HCT116 (cell line): ENCODE data around the gene CACNA2D2.

ENCODE experiments used
- CTCF ChIP-seq, 3 experiments: fragments of 200-600 bp in 1 of 3; sonication (generic) in 1 of 3; IDR thresholded peaks in 2 of 3; conservative IDR thresholded peaks in 1 of 3; 2 replicates each; pipeline ENCODE4 v1.5.1; 2012 to 2017; ENCODE audit warnings: low read depth in 2 of 3, low read length in 2 of 3, antibody characterized with exemption in 1 of 3, borderline replicate concordance in 1 of 3, control low read depth in 1 of 3, mild to moderate bottlenecking in 1 of 3, mixed read lengths in 1 of 3, mixed run types in 1 of 3, moderate library complexity in 1 of 3; ENCODE audit not compliant: insufficient read depth in 1 of 3
- EGR1 ChIP-seq: IDR thresholded peaks from 2 replicates; pipeline ENCODE4 v1.6.1; 2012; ENCODE audit warnings: low read depth
- ELF1 ChIP-seq: IDR thresholded peaks from 2 replicates; pipeline ENCODE4 v1.6.1; 2012; ENCODE audit warnings: low read depth, borderline replicate concordance
- EZH2phosphoT487 ChIP-seq: fragments of 200-600 bp; IDR thresholded peaks from 2 replicates; pipeline ENCODE4 v1.6.1; 2018; ENCODE audit warnings: antibody characterized with exemption, borderline replicate concordance
- JUND ChIP-seq: IDR thresholded peaks from 2 replicates; pipeline ENCODE4 v1.6.1; 2012
- MAX ChIP-seq: IDR thresholded peaks from 2 replicates; pipeline ENCODE4 v1.6.1; 2012
- POLR2A ChIP-seq: IDR thresholded peaks from 2 replicates; pipeline ENCODE4 v1.7.0; 2011; ENCODE audit warnings: borderline replicate concordance; ENCODE audit not compliant: insufficient read depth, insufficient read length; ENCODE audit errors: extremely low read depth
- POLR2AphosphoS5 ChIP-seq: IDR thresholded peaks from 2 replicates; pipeline ENCODE4 v1.6.1; 2011; ENCODE audit warnings: mild to moderate bottlenecking, low read depth, low read length, moderate library complexity
- REST ChIP-seq: IDR thresholded peaks from 2 replicates; pipeline ENCODE4 v1.6.1; 2012; ENCODE audit warnings: low read depth
- SIN3A ChIP-seq: IDR thresholded peaks from 2 replicates; pipeline ENCODE4 v1.6.1; 2012; ENCODE audit warnings: low read depth
- YY1 ChIP-seq: IDR thresholded peaks from 2 replicates; pipeline ENCODE4 v1.6.1; 2011; ENCODE audit warnings: low read length, low read depth, moderate library complexity, mild to moderate bottlenecking; ENCODE audit not compliant: insufficient replicate concordance; ENCODE audit errors: extremely low read depth

GRCh38 chr3:50486219-50486888 is 17.1 kb downstream of the CACNA2D2 start:
- TF ChIP-seq POLR2AphosphoS5 (no peak), POLR2A (no peak), CTCF (IDR thresholded peaks at IDR 0.05 in 2 of 3, conservative IDR thresholded peaks at IDR 0.05 in 1 of 3; ENCODE audit: borderline replicate concordance in 1 of 3, insufficient read depth in 1 of 3, low read depth in 2 of 3, low read length in 2 of 3) (no peak), EGR1 (no peak), JUND (no peak), ELF1 (no peak), REST (no peak), MAX (no peak), YY1 (no peak), EZH2phosphoT487 (no peak), SIN3A (no peak)
